Astrocyte of the cerebellum (primary cell): ENCODE measurements around the gene PALB2.

Source experiments
- DNase-seq: peaks from one replicate; pipeline ENCODE4 v3.0.0-alpha.2; 2011; ENCODE audit warnings: low read depth
- H3K4me3 ChIP-seq: 2 replicates; pipeline ENCODE4 v1.5.1; 2011; ENCODE audit warnings: mild to moderate bottlenecking, low read depth, low read length, moderate library complexity
- in situ Hi-C: cut with HindIII; loops from 2 replicates; pipeline ENCODE4 v1.10.0; 2017; ENCODE audit warnings: low sequenced_read_pairs
- TF ChIP-seq, protein P1 (sequence below): IDR thresholded peaks from 2 replicates; pipeline ENCODE4 v1.5.1; 2012; ENCODE audit warnings: low read length, low read depth, moderate library complexity, mild to moderate bottlenecking; ENCODE audit errors: missing control alignments

PALB2 gene

GRCh38 chr16:23564575-23565363, 76.3 kb downstream of the PALB2 start:
- in situ Hi-C loops = no loop called here
- DNase-seq = no peak
- H3K4me3 ChIP-seq = no peak overlapping the region
- TF ChIP-seq, protein P1, sequence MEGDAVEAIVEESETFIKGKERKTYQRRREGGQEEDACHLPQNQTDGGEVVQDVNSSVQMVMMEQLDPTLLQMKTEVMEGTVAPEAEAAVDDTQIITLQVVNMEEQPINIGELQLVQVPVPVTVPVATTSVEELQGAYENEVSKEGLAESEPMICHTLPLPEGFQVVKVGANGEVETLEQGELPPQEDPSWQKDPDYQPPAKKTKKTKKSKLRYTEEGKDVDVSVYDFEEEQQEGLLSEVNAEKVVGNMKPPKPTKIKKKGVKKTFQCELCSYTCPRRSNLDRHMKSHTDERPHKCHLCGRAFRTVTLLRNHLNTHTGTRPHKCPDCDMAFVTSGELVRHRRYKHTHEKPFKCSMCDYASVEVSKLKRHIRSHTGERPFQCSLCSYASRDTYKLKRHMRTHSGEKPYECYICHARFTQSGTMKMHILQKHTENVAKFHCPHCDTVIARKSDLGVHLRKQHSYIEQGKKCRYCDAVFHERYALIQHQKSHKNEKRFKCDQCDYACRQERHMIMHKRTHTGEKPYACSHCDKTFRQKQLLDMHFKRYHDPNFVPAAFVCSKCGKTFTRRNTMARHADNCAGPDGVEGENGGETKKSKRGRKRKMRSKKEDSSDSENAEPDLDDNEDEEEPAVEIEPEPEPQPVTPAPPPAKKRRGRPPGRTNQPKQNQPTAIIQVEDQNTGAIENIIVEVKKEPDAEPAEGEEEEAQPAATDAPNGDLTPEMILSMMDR = no peak

GRCh38 chr16:23563186-23563585, 77.9 kb downstream of the PALB2 start:
- no peak overlapping the region for H3K4me3 ChIP-seq
- in situ Hi-C loops = no loop called here
- TF ChIP-seq, protein P1 = no peak
- DNase-seq = no peak

DNA sequence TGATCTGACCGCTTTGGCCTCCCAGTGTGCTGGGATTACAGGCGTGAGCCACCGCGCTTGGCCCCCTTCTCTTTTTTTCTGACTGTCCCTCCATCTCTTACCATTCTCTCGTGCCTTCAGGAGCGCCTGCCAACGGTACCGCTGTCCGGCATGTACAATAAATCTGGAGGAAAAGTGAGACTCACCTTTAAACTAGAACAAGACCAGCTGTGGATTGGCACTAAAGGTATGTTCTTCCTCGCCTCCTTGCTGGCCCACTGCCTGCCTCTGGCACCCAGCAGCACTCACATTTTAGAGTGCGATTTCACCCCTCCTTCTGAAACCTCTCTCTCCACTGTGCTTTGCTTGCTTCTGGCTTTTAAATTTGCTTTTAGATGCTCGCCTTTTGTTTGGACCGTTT, 78.6 kb downstream of the PALB2 start:
- no peak overlapping the region for H3K4me3 ChIP-seq
- in situ Hi-C loops = no loop called here
- TF ChIP-seq, protein P1 = no peak
- no peak for DNase-seq

DNA sequence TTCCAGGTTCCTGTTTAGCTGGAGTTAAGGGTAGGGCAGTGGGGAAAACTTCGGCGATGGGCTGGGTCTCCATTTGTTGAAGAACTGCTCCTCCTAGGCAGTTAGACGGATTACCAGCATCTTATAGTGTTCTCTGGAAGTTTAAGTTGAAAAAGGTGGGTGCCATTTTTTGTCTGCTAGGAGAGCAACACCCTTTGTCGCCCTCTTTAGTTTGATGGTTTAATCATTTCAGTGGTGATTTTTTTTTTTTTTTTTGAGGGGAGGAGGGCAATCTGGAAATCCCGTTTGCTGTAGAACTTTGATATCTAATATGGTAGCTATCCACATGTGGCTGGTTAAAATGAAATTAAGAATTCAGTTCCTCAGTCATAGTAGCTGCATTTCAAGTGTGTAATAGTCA, 79.5 kb downstream of the PALB2 start:
- no peak overlapping the region for H3K4me3 ChIP-seq
- no peak for DNase-seq
- in situ Hi-C loops = no loop called here
- TF ChIP-seq, protein P1 = no peak

GRCh38 chr16:23557779-23558702, 83.1 kb downstream of the PALB2 start:
- DNase-seq = peak; percentile 22
- peak overlapping the region; percentile 92 for H3K4me3 ChIP-seq
- TF ChIP-seq, protein P1 = no peak
- in situ Hi-C loops = no loop called here

DNA sequence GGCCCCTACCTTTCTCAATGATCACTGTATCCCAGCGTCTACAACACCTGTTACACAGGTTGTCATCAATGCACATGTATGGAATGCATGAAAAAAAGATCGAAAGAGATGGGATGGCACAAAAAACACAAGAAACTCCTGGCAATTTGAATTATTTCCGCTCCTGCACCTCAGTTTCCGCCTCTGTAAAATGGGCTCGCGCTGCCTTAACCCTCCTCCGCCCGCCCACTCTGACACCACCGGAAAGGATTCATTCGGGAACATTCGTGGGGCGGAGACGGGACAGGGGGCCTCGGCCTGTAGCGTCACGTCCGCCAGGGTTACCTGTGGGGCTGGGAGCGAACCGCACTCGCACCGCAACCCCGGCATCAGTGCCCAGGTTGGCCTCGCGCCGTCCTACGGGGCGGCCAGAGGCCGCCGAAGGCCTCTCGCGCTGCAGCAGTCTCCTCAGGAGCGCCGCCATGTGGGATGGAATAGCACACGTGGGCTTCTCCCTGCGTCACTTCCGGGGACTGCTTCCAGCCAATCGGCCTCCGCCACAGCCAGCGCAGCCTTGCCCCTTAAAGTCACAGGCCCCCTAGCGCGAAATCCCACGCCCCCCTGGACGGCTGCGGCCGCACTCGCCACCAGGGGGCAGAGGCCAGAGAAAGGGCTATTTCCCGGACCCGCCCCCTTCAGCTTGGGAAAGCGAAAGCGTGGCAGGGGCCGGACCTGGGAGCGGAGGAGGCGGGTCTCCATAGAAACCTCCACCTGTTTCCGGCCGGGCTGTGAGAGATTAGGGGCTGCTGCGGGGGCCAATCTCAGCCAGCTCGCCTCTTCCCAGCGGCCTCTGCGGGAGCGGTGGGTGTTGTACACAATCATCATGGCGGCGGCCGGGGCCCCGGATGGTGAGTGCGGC, 84.0 kb downstream of the PALB2 start, which contains the start of the genes EARS2 and UBFD1:
EARS2 (minus strand) TSS at position 470 of the 898 bp plus-strand sequence; CDS start at position 463, 7 bp downstream.
UBFD1 (plus strand) TSS at position 847 of the 898 bp plus-strand sequence; CDS start at position 863, 16 bp downstream.
- in situ Hi-C loops = no loop called here
- DNase-seq = peak; percentile 94
- peak within 1 kb of the TSS; percentile 92 for H3K4me3 ChIP-seq
- TF ChIP-seq, protein P1 = peak; percentile 56
